HCT116 (cell line): Measurements from ENCODE around the gene OR4D6.

Source experiments
- CEBPB ChIP-seq: IDR thresholded peaks from 2 replicates; pipeline ENCODE4 v1.6.1; 2012; ENCODE audit warnings: low read depth
- ELF1 ChIP-seq: IDR thresholded peaks from 2 replicates; pipeline ENCODE4 v1.6.1; 2012; ENCODE audit warnings: low read depth, borderline replicate concordance
- EZH2 ChIP-seq: fragments of 200-600 bp; sonication (generic); IDR thresholded peaks from 2 replicates; pipeline ENCODE4 v1.6.1; 2017; ENCODE audit warnings: antibody characterized with exemption, mixed run types
- EZH2phosphoT487 ChIP-seq: fragments of 200-600 bp; IDR thresholded peaks from 2 replicates; pipeline ENCODE4 v1.6.1; 2018; ENCODE audit warnings: antibody characterized with exemption, borderline replicate concordance
- MAX ChIP-seq: IDR thresholded peaks from 2 replicates; pipeline ENCODE4 v1.6.1; 2012
- POLR2A ChIP-seq: IDR thresholded peaks from 2 replicates; pipeline ENCODE4 v1.7.0; 2011; ENCODE audit warnings: borderline replicate concordance; ENCODE audit not compliant: insufficient read depth, insufficient read length; ENCODE audit errors: extremely low read depth
- SIN3A ChIP-seq: IDR thresholded peaks from 2 replicates; pipeline ENCODE4 v1.6.1; 2012; ENCODE audit warnings: low read depth
- SRF ChIP-seq: IDR thresholded peaks from 2 replicates; pipeline ENCODE4 v1.6.1; 2012; ENCODE audit warnings: low read depth
- YY1 ChIP-seq: IDR thresholded peaks from 2 replicates; pipeline ENCODE4 v1.6.1; 2011; ENCODE audit warnings: low read length, low read depth, moderate library complexity, mild to moderate bottlenecking; ENCODE audit not compliant: insufficient replicate concordance; ENCODE audit errors: extremely low read depth
- TF ChIP-seq, protein P1 (sequence below), 3 experiments: fragments of 200-600 bp in 1 of 3; sonication (generic) in 1 of 3; IDR thresholded peaks in 2 of 3; conservative IDR thresholded peaks in 1 of 3; 2 replicates each; pipeline ENCODE4 v1.5.1; 2012 to 2017; ENCODE audit warnings: low read depth in 2 of 3, low read length in 2 of 3, antibody characterized with exemption in 1 of 3, borderline replicate concordance in 1 of 3, control low read depth in 1 of 3, mild to moderate bottlenecking in 1 of 3, mixed read lengths in 1 of 3, mixed run types in 1 of 3, moderate library complexity in 1 of 3; ENCODE audit not compliant: insufficient read depth in 1 of 3
- TF ChIP-seq, protein P2 (sequence below): IDR thresholded peaks from 2 replicates; pipeline ENCODE4 v1.6.1; 2012

- TF ChIP-seq, protein P1, sequence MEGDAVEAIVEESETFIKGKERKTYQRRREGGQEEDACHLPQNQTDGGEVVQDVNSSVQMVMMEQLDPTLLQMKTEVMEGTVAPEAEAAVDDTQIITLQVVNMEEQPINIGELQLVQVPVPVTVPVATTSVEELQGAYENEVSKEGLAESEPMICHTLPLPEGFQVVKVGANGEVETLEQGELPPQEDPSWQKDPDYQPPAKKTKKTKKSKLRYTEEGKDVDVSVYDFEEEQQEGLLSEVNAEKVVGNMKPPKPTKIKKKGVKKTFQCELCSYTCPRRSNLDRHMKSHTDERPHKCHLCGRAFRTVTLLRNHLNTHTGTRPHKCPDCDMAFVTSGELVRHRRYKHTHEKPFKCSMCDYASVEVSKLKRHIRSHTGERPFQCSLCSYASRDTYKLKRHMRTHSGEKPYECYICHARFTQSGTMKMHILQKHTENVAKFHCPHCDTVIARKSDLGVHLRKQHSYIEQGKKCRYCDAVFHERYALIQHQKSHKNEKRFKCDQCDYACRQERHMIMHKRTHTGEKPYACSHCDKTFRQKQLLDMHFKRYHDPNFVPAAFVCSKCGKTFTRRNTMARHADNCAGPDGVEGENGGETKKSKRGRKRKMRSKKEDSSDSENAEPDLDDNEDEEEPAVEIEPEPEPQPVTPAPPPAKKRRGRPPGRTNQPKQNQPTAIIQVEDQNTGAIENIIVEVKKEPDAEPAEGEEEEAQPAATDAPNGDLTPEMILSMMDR (IDR thresholded peaks at IDR 0.05 in 2 of 3, conservative IDR thresholded peaks at IDR 0.05 in 1 of 3; ENCODE audit: borderline replicate concordance in 1 of 3, insufficient read depth in 1 of 3, low read depth in 2 of 3, low read length in 2 of 3): peak; percentile 65 to 91 (median 76); a peak in 5 of 6 replicates
- TF ChIP-seq POLR2A: no peak
- TF ChIP-seq MAX: no peak
- no peak for TF ChIP-seq EZH2
- TF ChIP-seq ELF1: no peak
- TF ChIP-seq EZH2phosphoT487: no peak
- TF ChIP-seq CEBPB: no peak
- TF ChIP-seq, protein P2, sequence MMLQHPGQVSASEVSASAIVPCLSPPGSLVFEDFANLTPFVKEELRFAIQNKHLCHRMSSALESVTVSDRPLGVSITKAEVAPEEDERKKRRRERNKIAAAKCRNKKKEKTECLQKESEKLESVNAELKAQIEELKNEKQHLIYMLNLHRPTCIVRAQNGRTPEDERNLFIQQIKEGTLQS: no peak
- no peak for TF ChIP-seq SIN3A
- TF ChIP-seq YY1: no peak
- no peak for TF ChIP-seq SRF
Measured at GRCh38 chr11:59429924-59430516, 26.7 kb upstream of the OR4D6 start.
